Measurements from ENCODE around the gene SYTL3. TPM values are rescaled to one million over a fixed set of nuclear protein-coding genes. Genes with fewer than 3 reads are reported as not detected.

Gene SYTL3
- total RNA-seq, 1 experiment from 2014 or later = 0.86 TPM

- Histone ChIP-seq H3K4me3 (ENCODE audit: low read depth, low read length) (no peak overlapping the region), H3K27me3 (replicated peaks; ENCODE audit: control insufficient read depth, insufficient read depth, low read length) (no peaks in the 10 kb centered on the region), H3K9me3 (peaks cover 6% of the 10 kb centered on the region; the same call in 1 of the 2 replicates), H3K36me3 (ENCODE audit: control insufficient read depth, insufficient read depth, low read length) (no peaks in the 10 kb centered on the region), H3K4me1 (no peaks in the 10 kb centered on the region)
- no peak overlapping the region for H3K4me3 Mint-ChIP-seq (ENCODE audit: unreplicated experiment)
- peaks cover 10% of the 10 kb centered on the region for H3K9me3 Mint-ChIP-seq (ENCODE audit: unreplicated experiment)
- no peak overlapping the region for H3K27ac Mint-ChIP-seq (ENCODE audit: unreplicated experiment)
- H3K27me3 Mint-ChIP-seq (ENCODE audit: insufficient read depth, unreplicated experiment) = no peaks in the 10 kb centered on the region
- BruUV-seq (replicated peaks) = no TSS peak
- intact Hi-C loops (cut with micrococcal nuclease; ENCODE audit: unreplicated experiment) = no loop called here
- no peaks in the 10 kb centered on the region for H3K36me3 Mint-ChIP-seq (ENCODE audit: insufficient read depth, unreplicated experiment)
- no peak for DNase-seq
- no peaks in the 10 kb centered on the region for H3K4me1 Mint-ChIP-seq (ENCODE audit: low read depth, unreplicated experiment)
- no peak for TF ChIP-seq CTCF (IDR thresholded peaks at IDR 0.05; ENCODE audit: insufficient read depth in 1 of 2, low read depth in 1 of 2, low read length in 1 of 2, severe bottlenecking in 1 of 2, unreplicated experiment in 1 of 2)
- POLR2A ChIA-PET = no interaction called here
- CTCF ChIA-PET = no interaction called here
These were observed 80.2 kb downstream of the SYTL3 start for GRCh38 chr6:158729906-158730540.

GRCh38 chr6:158730541-158730907 lies 80.7 kb downstream of the SYTL3 start:
- CTCF ChIA-PET = no interaction called here

GRCh38 chr6:158735009-158735408 lies 85.2 kb downstream of the SYTL3 start:
- no peaks in the 10 kb centered on the region for H3K27me3 ChIP-seq (replicated peaks; ENCODE audit: control insufficient read depth, insufficient read depth, low read length)
- no peaks in the 10 kb centered on the region for H3K4me1 ChIP-seq
- Mint-ChIP-seq H3K4me3 (ENCODE audit: unreplicated experiment) (no peak overlapping the region), H3K9me3 (ENCODE audit: unreplicated experiment) (peaks cover 21% of the 10 kb centered on the region), H3K36me3 (ENCODE audit: insufficient read depth, unreplicated experiment) (peaks cover 5% of the 10 kb centered on the region), H3K27me3 (ENCODE audit: insufficient read depth, unreplicated experiment) (no peaks in the 10 kb centered on the region), H3K27ac (ENCODE audit: unreplicated experiment) (no peak overlapping the region), H3K4me1 (ENCODE audit: low read depth, unreplicated experiment) (no peaks in the 10 kb centered on the region)
- POLR2A ChIA-PET = no interaction called here
- peaks cover 5% of the 10 kb centered on the region; the same call in 1 of the 2 replicates for H3K9me3 ChIP-seq
- no peaks in the 10 kb centered on the region for H3K36me3 ChIP-seq (ENCODE audit: control insufficient read depth, insufficient read depth, low read length)
- DNase-seq = no peak
- H3K4me3 ChIP-seq (ENCODE audit: low read depth, low read length) = no peak overlapping the region
- no peak for TF ChIP-seq CTCF (IDR thresholded peaks at IDR 0.05; ENCODE audit: insufficient read depth in 1 of 2, low read depth in 1 of 2, low read length in 1 of 2, severe bottlenecking in 1 of 2, unreplicated experiment in 1 of 2)
- no TSS peak for BruUV-seq (replicated peaks)
- intact Hi-C loops (cut with micrococcal nuclease; ENCODE audit: unreplicated experiment) = no loop called here
- CTCF ChIA-PET = no interaction called here

More at GRCh38 chr6:158730541-158730907, 80.7 kb downstream of the SYTL3 start:
- TF ChIP-seq CTCF (IDR thresholded peaks at IDR 0.05; ENCODE audit: insufficient read depth in 1 of 2, low read depth in 1 of 2, low read length in 1 of 2, severe bottlenecking in 1 of 2, unreplicated experiment in 1 of 2) = no peak
- no peaks in the 10 kb centered on the region for H3K4me1 Mint-ChIP-seq (ENCODE audit: low read depth, unreplicated experiment)
- no peak overlapping the region for H3K4me3 ChIP-seq (ENCODE audit: low read depth, low read length)
- peaks cover 6% of the 10 kb centered on the region; the same call in 1 of the 2 replicates for H3K9me3 ChIP-seq
- no peaks in the 10 kb centered on the region for H3K36me3 Mint-ChIP-seq (ENCODE audit: insufficient read depth, unreplicated experiment)
- H3K4me1 ChIP-seq = no peaks in the 10 kb centered on the region
- H3K9me3 Mint-ChIP-seq (ENCODE audit: unreplicated experiment) = peaks cover 10% of the 10 kb centered on the region
- H3K27me3 Mint-ChIP-seq (ENCODE audit: insufficient read depth, unreplicated experiment) = no peaks in the 10 kb centered on the region
- no peaks in the 10 kb centered on the region for H3K27me3 ChIP-seq (replicated peaks; ENCODE audit: control insufficient read depth, insufficient read depth, low read length)
- no peak overlapping the region for H3K4me3 Mint-ChIP-seq (ENCODE audit: unreplicated experiment)
- no peaks in the 10 kb centered on the region for H3K36me3 ChIP-seq (ENCODE audit: control insufficient read depth, insufficient read depth, low read length)
- H3K27ac Mint-ChIP-seq (ENCODE audit: unreplicated experiment) = no peak overlapping the region
- intact Hi-C loops (cut with micrococcal nuclease; ENCODE audit: unreplicated experiment) = no loop called here
- BruUV-seq (replicated peaks) = no TSS peak
- POLR2A ChIA-PET = no interaction called here
- no peak for DNase-seq

Measured in Caco-2 (cell line).